HEK293 (cell line): ENCODE results near the gene CELF1.

Experiments used
- CTCF ChIA-PET: fragments of 350-600 bp; formaldehyde crosslinking; extraction: SDS; loops from one replicate; lab custom pipeline; 2021; ENCODE audit warnings: antibody characterized with exemption; lab: Yijun Ruan, JAX
- POLR2A ChIA-PET: fragments of 300-600 bp; formaldehyde crosslinking; extraction: SDS; loops from one replicate; lab custom pipeline; 2020; ENCODE audit warnings: antibody characterized with exemption, inconsistent platforms; lab: Yijun Ruan, JAX
- H3K27ac ChIP-seq: fragments of 200-500 bp; sonication (Bioruptor generic); 2 replicates; pipeline ENCODE4 v1.5.1; 2014; ENCODE audit warnings: low read depth, low read length, control low read depth, inconsistent platforms; ENCODE audit errors: extremely low read depth
- H3K36me3 ChIP-seq, 2 experiments: fragments of 200-500 bp in 1 of 2; sonication (Bioruptor generic) in 1 of 2; 1 replicate in 1 of 2; 2 replicates in 1 of 2; pipeline ENCODE4 v1.5.1; 2014 to 2017; ENCODE audit warnings: inconsistent platforms in 2 of 2, low read length in 2 of 2; ENCODE audit not compliant: control insufficient read depth in 2 of 2, insufficient read depth in 1 of 2
- H3K4me1 ChIP-seq: fragments of 200-500 bp; sonication (Bioruptor generic); 2 replicates; pipeline ENCODE4 v1.5.1; 2014; ENCODE audit warnings: mild to moderate bottlenecking, low read length, inconsistent platforms; ENCODE audit not compliant: control insufficient read depth, insufficient read depth
- H3K4me3 ChIP-seq: 2 replicates; pipeline ENCODE4 v1.5.1; 2011; ENCODE audit warnings: low read depth, mild to moderate bottlenecking, control low read depth, low read length, moderate library complexity
- H3K9me3 ChIP-seq: fragments of 200-500 bp; sonication (Bioruptor generic); 2 replicates; pipeline ENCODE4 v1.5.1; 2014; ENCODE audit warnings: low read depth, low read length, inconsistent platforms; ENCODE audit not compliant: control insufficient read depth, insufficient read depth
- GFI1B ChIP-seq: fragments of 450-650 bp; formaldehyde crosslinking; IDR thresholded peaks from 2 replicates; pipeline ENCODE4 v1.5.1; 2016; ENCODE audit warnings: missing biosample characterization, missing genetic modification characterization
- HOXA7 ChIP-seq: sonication (generic); formaldehyde crosslinking; IDR thresholded peaks from 2 replicates; pipeline ENCODE4 v1.8.1; 2022; ENCODE audit warnings: missing genetic modification reagents, borderline replicate concordance
- MEIS1 ChIP-seq: sonication (generic); formaldehyde crosslinking; IDR thresholded peaks from 2 replicates; pipeline ENCODE4 v1.8.1; 2022; ENCODE audit warnings: missing genetic modification reagents, mild to moderate bottlenecking, borderline replicate concordance
- RBAK ChIP-seq: fragments of 450-650 bp; formaldehyde crosslinking; IDR thresholded peaks from 2 replicates; pipeline ENCODE4 v1.5.1; 2016; ENCODE audit warnings: missing biosample characterization, missing genetic modification characterization
- SP3 ChIP-seq: fragments of 450-650 bp; formaldehyde crosslinking; IDR thresholded peaks from 2 replicates; pipeline ENCODE4 v1.5.1; 2016; ENCODE audit warnings: missing biosample characterization, missing genetic modification characterization
- WT1 ChIP-seq: fragments of 450-650 bp; formaldehyde crosslinking; IDR thresholded peaks from 2 replicates; pipeline ENCODE4 v1.5.1; 2016; ENCODE audit warnings: missing biosample characterization, missing genetic modification characterization
- ZBTB1 ChIP-seq: fragments of 450-650 bp; formaldehyde crosslinking; IDR thresholded peaks from 2 replicates; pipeline ENCODE4 v1.5.1; 2016; ENCODE audit warnings: missing biosample characterization, missing genetic modification characterization
- ZBTB7A ChIP-seq: fragments of 450-650 bp; formaldehyde crosslinking; IDR thresholded peaks from 2 replicates; pipeline ENCODE4 v1.5.1; 2016; ENCODE audit warnings: low read depth, missing biosample characterization, missing genetic modification characterization
- ZEB2 ChIP-seq: fragments of 450-650 bp; formaldehyde crosslinking; IDR thresholded peaks from 2 replicates; pipeline ENCODE4 v1.5.1; 2016; ENCODE audit warnings: missing biosample characterization, missing genetic modification characterization
- ZIC2 ChIP-seq: fragments of 450-650 bp; formaldehyde crosslinking; IDR thresholded peaks from 2 replicates; pipeline ENCODE4 v1.5.1; 2016; ENCODE audit warnings: missing biosample characterization, missing genetic modification characterization
- ZNF146 ChIP-seq: fragments of 450-650 bp; formaldehyde crosslinking; IDR thresholded peaks from 2 replicates; pipeline ENCODE4 v1.5.1; 2016; ENCODE audit warnings: missing biosample characterization, missing genetic modification characterization
- ZNF366 ChIP-seq: fragments of 450-650 bp; formaldehyde crosslinking; conservative IDR thresholded peaks from 2 replicates; pipeline ENCODE4 v1.5.1; 2016; ENCODE audit warnings: missing biosample characterization, missing genetic modification characterization
- ZNF629 ChIP-seq: fragments of 450-650 bp; formaldehyde crosslinking; IDR thresholded peaks from 2 replicates; pipeline ENCODE4 v1.5.1; 2017; ENCODE audit warnings: missing biosample characterization, missing genetic modification characterization
- ZNF76 ChIP-seq: fragments of 450-650 bp; formaldehyde crosslinking; IDR thresholded peaks from 2 replicates; pipeline ENCODE4; 2016; ENCODE audit warnings: low read depth, missing biosample characterization, missing genetic modification characterization, borderline replicate concordance
- ZSCAN23 ChIP-seq: fragments of 450-650 bp; formaldehyde crosslinking; IDR thresholded peaks from 2 replicates; pipeline ENCODE4 v1.5.1; 2016; ENCODE audit warnings: missing biosample characterization, missing genetic modification characterization
- TF ChIP-seq, protein P1 (sequence below): fragments of 450-650 bp; formaldehyde crosslinking; IDR thresholded peaks from 2 replicates; pipeline ENCODE4 v1.5.1; 2016; ENCODE audit warnings: missing biosample characterization, missing genetic modification characterization, borderline replicate concordance
- TF ChIP-seq, protein P2 (sequence below): fragments of 450-650 bp; formaldehyde crosslinking; IDR thresholded peaks from 2 replicates; pipeline ENCODE4 v1.5.1; 2017; ENCODE audit warnings: missing biosample characterization, missing genetic modification characterization
- TF ChIP-seq, protein P3 (sequence below): fragments of 450-650 bp; formaldehyde crosslinking; IDR thresholded peaks from 2 replicates; pipeline ENCODE4 v1.5.1; 2016; ENCODE audit warnings: missing biosample characterization, missing genetic modification characterization
- TF ChIP-seq, protein P4 (sequence below): IDR thresholded peaks from 2 replicates; pipeline ENCODE4 v1.6.1; 2011; ENCODE audit warnings: mild to moderate bottlenecking, low read depth, low read length, borderline replicate concordance
- TF ChIP-seq, protein P5 (sequence below): fragments of 450-650 bp; formaldehyde crosslinking; IDR thresholded peaks from 2 replicates; pipeline ENCODE4 v1.5.1; 2016; ENCODE audit warnings: missing biosample characterization, missing genetic modification characterization

CELF1 gene

DNA sequence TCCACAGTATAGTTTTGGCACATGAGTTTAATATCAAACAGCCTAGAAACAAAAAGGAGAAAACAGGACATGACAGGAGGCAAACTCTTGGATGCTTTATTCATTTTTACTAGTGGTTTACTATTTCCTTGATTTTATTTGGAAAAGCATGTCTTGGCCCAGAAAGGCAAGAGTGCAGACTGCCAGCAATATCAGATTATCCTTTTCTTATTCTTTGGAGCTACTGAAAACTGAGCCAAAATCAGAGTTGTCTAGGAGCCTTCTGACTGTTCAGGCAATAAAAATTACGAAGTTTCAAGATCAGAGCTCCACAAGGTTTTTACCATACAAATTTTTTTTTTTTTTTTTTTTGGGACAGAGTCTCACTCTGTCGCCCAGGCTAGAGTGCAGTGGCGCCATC is 16.0 kb downstream of the CELF1 start:
- Histone ChIP-seq H3K27ac (no peak overlapping the region), H3K9me3 (no peaks in the 10 kb centered on the region), H3K4me1 (peaks cover 17% of the 10 kb centered on the region), H3K36me3 (peaks cover 0 to 4% of the 10 kb centered on the region in 2 experiments; a peak in 2 of 3 replicates), H3K4me3 (no peak overlapping the region)
- ChIA-PET CTCF (interaction anchor here (0.6 to 2.1 kb wide), 7 partner anchors 9 to 163 kb away, joined by 3 to 12 read pairs (median 4); partner anchors contain the start of gene CELF1), POLR2A (interaction anchor here (0.6 to 1.1 kb wide), 3 partner anchors 17 to 74 kb away, joined by 3 to 4 read pairs (median 3); partner anchors contain the start of gene KBTBD4)
- no peak for TF ChIP-seq ZBTB7A (tag by site-specific recombination)

DNA sequence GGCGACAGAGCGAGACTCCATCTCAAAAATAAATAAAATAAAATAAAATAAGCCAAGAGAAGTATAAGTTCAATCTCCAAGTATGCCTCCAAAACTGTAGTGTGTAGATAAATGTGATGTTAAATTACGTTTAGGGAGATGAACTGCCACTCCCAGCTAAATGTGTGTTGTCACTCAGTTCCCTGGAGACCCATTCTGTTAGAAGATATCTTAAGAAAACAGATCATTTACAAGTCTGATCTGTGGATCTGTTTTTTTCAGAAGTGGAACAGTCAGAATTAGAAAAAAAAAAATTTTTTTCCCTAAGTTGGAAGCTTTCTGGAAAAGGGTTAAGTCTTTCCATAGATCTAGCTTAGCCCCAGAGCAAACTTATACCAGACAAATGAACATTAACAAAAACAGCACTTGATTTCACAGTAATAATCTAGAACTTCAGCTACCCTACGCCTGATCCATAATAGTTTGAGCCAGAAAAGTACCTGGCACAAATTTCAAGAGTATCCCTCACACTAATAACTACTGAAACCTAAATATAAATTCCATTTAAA is 18.2 kb downstream of the CELF1 start:
- H3K4me3 ChIP-seq: no peak overlapping the region
- ChIA-PET POLR2A (interaction anchor here (1.4 kb wide), 1 partner anchor 17 kb away, joined by 3 read pairs; no protein-coding TSS in a partner anchor), CTCF (interaction anchor here (0.7 to 1.7 kb wide), 3 partner anchors 18 to 161 kb away, joined by 4 to 6 read pairs (median 4); no protein-coding TSS in a partner anchor)
- no peaks in the 10 kb centered on the region for H3K9me3 ChIP-seq
- H3K4me1 ChIP-seq: peaks cover 11% of the 10 kb centered on the region
- H3K27ac ChIP-seq: no peak overlapping the region
- H3K36me3 ChIP-seq: peaks cover 0 to 4% of the 10 kb centered on the region in 2 experiments; a peak in 2 of 3 replicates
- peak; percentile 34; the same call in 1 of the 2 replicates for TF ChIP-seq ZNF629 (tag by site-specific recombination)
- no peak for TF ChIP-seq ZNF76 (tag by site-specific recombination)
- no peak for TF ChIP-seq ZBTB1 (tag by site-specific recombination)
- TF ChIP-seq SP3 (tag by site-specific recombination): no peak
- TF ChIP-seq, protein P1, sequence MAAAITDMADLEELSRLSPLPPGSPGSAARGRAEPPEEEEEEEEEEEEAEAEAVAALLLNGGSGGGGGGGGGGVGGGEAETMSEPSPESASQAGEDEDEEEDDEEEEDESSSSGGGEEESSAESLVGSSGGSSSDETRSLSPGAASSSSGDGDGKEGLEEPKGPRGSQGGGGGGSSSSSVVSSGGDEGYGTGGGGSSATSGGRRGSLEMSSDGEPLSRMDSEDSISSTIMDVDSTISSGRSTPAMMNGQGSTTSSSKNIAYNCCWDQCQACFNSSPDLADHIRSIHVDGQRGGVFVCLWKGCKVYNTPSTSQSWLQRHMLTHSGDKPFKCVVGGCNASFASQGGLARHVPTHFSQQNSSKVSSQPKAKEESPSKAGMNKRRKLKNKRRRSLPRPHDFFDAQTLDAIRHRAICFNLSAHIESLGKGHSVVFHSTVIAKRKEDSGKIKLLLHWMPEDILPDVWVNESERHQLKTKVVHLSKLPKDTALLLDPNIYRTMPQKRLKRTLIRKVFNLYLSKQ (tag by site-specific recombination): no peak
- TF ChIP-seq MEIS1: no peak
- TF ChIP-seq ZNF366 (tag by site-specific recombination): 0 out of 2 replicates have a peak, but pooled peaks have one; percentile 23
- no peak for TF ChIP-seq ZIC2 (tag by site-specific recombination)
- TF ChIP-seq WT1 (tag by site-specific recombination): peak; percentile 78
- TF ChIP-seq RBAK: no peak
- TF ChIP-seq, protein P2, sequence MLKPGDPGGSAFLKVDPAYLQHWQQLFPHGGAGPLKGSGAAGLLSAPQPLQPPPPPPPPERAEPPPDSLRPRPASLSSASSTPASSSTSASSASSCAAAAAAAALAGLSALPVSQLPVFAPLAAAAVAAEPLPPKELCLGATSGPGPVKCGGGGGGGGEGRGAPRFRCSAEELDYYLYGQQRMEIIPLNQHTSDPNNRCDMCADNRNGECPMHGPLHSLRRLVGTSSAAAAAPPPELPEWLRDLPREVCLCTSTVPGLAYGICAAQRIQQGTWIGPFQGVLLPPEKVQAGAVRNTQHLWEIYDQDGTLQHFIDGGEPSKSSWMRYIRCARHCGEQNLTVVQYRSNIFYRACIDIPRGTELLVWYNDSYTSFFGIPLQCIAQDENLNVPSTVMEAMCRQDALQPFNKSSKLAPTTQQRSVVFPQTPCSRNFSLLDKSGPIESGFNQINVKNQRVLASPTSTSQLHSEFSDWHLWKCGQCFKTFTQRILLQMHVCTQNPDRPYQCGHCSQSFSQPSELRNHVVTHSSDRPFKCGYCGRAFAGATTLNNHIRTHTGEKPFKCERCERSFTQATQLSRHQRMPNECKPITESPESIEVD (tag by site-specific recombination): peak; percentile 74
- no peak for TF ChIP-seq ZNF146 (tag by site-specific recombination)
- no peak for TF ChIP-seq ZSCAN23 (tag by site-specific recombination)
- no peak for TF ChIP-seq HOXA7 (CRISPR knock-in tag)
- TF ChIP-seq ZEB2 (tag by site-specific recombination): 0 out of 2 replicates have a peak, but pooled peaks have one; percentile 38
- no peak for TF ChIP-seq GFI1B (tag by site-specific recombination)
- TF ChIP-seq, protein P3, sequence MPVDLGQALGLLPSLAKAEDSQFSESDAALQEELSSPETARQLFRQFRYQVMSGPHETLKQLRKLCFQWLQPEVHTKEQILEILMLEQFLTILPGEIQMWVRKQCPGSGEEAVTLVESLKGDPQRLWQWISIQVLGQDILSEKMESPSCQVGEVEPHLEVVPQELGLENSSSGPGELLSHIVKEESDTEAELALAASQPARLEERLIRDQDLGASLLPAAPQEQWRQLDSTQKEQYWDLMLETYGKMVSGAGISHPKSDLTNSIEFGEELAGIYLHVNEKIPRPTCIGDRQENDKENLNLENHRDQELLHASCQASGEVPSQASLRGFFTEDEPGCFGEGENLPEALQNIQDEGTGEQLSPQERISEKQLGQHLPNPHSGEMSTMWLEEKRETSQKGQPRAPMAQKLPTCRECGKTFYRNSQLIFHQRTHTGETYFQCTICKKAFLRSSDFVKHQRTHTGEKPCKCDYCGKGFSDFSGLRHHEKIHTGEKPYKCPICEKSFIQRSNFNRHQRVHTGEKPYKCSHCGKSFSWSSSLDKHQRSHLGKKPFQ (tag by site-specific recombination): no peak; the same call in 1 of the 2 replicates
- TF ChIP-seq, protein P4, sequence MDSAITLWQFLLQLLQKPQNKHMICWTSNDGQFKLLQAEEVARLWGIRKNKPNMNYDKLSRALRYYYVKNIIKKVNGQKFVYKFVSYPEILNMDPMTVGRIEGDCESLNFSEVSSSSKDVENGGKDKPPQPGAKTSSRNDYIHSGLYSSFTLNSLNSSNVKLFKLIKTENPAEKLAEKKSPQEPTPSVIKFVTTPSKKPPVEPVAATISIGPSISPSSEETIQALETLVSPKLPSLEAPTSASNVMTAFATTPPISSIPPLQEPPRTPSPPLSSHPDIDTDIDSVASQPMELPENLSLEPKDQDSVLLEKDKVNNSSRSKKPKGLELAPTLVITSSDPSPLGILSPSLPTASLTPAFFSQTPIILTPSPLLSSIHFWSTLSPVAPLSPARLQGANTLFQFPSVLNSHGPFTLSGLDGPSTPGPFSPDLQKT: no peak
- TF ChIP-seq, protein P5, sequence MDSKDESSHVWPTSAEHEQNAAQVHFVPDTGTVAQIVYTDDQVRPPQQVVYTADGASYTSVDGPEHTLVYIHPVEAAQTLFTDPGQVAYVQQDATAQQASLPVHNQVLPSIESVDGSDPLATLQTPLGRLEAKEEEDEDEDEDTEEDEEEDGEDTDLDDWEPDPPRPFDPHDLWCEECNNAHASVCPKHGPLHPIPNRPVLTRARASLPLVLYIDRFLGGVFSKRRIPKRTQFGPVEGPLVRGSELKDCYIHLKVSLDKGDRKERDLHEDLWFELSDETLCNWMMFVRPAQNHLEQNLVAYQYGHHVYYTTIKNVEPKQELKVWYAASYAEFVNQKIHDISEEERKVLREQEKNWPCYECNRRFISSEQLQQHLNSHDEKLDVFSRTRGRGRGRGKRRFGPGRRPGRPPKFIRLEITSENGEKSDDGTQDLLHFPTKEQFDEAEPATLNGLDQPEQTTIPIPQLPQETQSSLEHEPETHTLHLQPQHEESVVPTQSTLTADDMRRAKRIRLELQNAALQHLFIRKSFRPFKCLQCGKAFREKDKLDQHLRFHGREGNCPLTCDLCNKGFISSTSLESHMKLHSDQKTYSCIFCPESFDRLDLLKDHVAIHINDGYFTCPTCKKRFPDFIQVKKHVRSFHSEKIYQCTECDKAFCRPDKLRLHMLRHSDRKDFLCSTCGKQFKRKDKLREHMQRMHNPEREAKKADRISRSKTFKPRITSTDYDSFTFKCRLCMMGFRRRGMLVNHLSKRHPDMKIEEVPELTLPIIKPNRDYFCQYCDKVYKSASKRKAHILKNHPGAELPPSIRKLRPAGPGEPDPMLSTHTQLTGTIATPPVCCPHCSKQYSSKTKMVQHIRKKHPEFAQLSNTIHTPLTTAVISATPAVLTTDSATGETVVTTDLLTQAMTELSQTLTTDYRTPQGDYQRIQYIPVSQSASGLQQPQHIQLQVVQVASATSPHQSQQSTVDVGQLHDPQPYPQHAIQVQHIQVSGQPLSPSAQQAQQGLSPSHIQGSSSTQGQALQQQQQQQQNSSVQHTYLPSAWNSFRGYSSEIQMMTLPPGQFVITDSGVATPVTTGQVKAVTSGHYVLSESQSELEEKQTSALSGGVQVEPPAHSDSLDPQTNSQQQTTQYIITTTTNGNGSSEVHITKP (tag by site-specific recombination): peak; percentile 94
